ENCODE data around the gene MYO10.
"Not testable (repeated sequence)": the region's sequence is repeated elsewhere in the genome, so short reads cannot be mapped to it uniquely, and the experiment has no call there.

Gene MYO10

GRCh38 chr5:16936150-16936988, at the start of gene MYO10:
Gene MYO10, minus strand, starts transcription at chr5:16936288. Its CDS starts 480 bp downstream, at chr5:16935808.
- Mint-ChIP-seq H3K4me1 (peaks cover 17% of the 10 kb centered on the region), H3K36me3 (no peaks in the 10 kb centered on the region), H3K27ac (no peak within 1 kb of the TSS), H3K27me3 (peaks cover 56% of the 10 kb centered on the region), H3K9me3 (no peaks in the 10 kb centered on the region), H3K4me3 (peak within 1 kb of the TSS; percentile 81)

- not testable (repeated sequence) for H3K4me3 Mint-ChIP-seq, H3K36me3 Mint-ChIP-seq, H3K27ac Mint-ChIP-seq, H3K4me1 Mint-ChIP-seq, H3K27me3 Mint-ChIP-seq, H3K9me3 Mint-ChIP-seq
These were observed 49.2 kb upstream of the MYO10 start for GRCh38 chr5:16985304-16985703.

GRCh38 chr5:16983972-16984371, 47.9 kb upstream of the MYO10 start:
- no peak overlapping the region for H3K27ac Mint-ChIP-seq
- no peaks in the 10 kb centered on the region for H3K27me3 Mint-ChIP-seq
- H3K36me3 Mint-ChIP-seq = no peaks in the 10 kb centered on the region
- no peak overlapping the region for H3K4me3 Mint-ChIP-seq
- no peaks in the 10 kb centered on the region for H3K4me1 Mint-ChIP-seq
- H3K9me3 Mint-ChIP-seq = no peaks in the 10 kb centered on the region

- no peaks in the 10 kb centered on the region for H3K4me1 Mint-ChIP-seq
- no peak overlapping the region for H3K4me3 Mint-ChIP-seq
- no peak overlapping the region for H3K27ac Mint-ChIP-seq
- H3K9me3 Mint-ChIP-seq = no peaks in the 10 kb centered on the region
- no peaks in the 10 kb centered on the region for H3K27me3 Mint-ChIP-seq
- H3K36me3 Mint-ChIP-seq = no peaks in the 10 kb centered on the region
These were observed 47.0 kb upstream of the MYO10 start for GRCh38 chr5:16983022-16983639.

GRCh38 chr5:16981700-16982099, 45.6 kb upstream of the MYO10 start:
- Mint-ChIP-seq H3K27ac (no peak overlapping the region), H3K4me1 (no peaks in the 10 kb centered on the region), H3K4me3 (no peak overlapping the region), H3K36me3 (no peaks in the 10 kb centered on the region), H3K9me3 (no peaks in the 10 kb centered on the region), H3K27me3 (peaks cover 3% of the 10 kb centered on the region)

- H3K36me3 Mint-ChIP-seq = no peaks in the 10 kb centered on the region
- H3K4me3 Mint-ChIP-seq = no peak overlapping the region
- H3K9me3 Mint-ChIP-seq = no peaks in the 10 kb centered on the region
These were observed 44.9 kb upstream of the MYO10 start for GRCh38 chr5:16980983-16981382.

GRCh38 chr5:16978296-16978695, 42.2 kb upstream of the MYO10 start:
- H3K27me3 Mint-ChIP-seq = peaks cover 3% of the 10 kb centered on the region
- no peaks in the 10 kb centered on the region for H3K9me3 Mint-ChIP-seq
- H3K36me3 Mint-ChIP-seq = no peaks in the 10 kb centered on the region
- no peaks in the 10 kb centered on the region for H3K4me1 Mint-ChIP-seq
- H3K27ac Mint-ChIP-seq = no peak overlapping the region
- no peak overlapping the region for H3K4me3 Mint-ChIP-seq

More at GRCh38 chr5:16980983-16981382, 44.9 kb upstream of the MYO10 start:
- no peaks in the 10 kb centered on the region for H3K4me1 Mint-ChIP-seq
- no peak overlapping the region for H3K27ac Mint-ChIP-seq
- H3K27me3 Mint-ChIP-seq = peaks cover 3% of the 10 kb centered on the region

- H3K4me1 Mint-ChIP-seq = no peaks in the 10 kb centered on the region
- H3K27ac Mint-ChIP-seq = no peak overlapping the region
- no peaks in the 10 kb centered on the region for H3K9me3 Mint-ChIP-seq
- no peak overlapping the region for H3K4me3 Mint-ChIP-seq
- peaks cover 3% of the 10 kb centered on the region for H3K27me3 Mint-ChIP-seq
- H3K36me3 Mint-ChIP-seq = no peaks in the 10 kb centered on the region
These were observed 40.5 kb upstream of the MYO10 start for GRCh38 chr5:16976625-16977008.

- Mint-ChIP-seq H3K9me3 (no peaks in the 10 kb centered on the region), H3K36me3 (no peaks in the 10 kb centered on the region), H3K27me3 (peaks cover 3% of the 10 kb centered on the region), H3K27ac (no peak overlapping the region), H3K4me3 (no peak overlapping the region), H3K4me1 (no peaks in the 10 kb centered on the region)
These were observed 40.0 kb upstream of the MYO10 start for GRCh38 chr5:16975950-16976624.

- H3K4me3 Mint-ChIP-seq = no peak overlapping the region
- no peaks in the 10 kb centered on the region for H3K36me3 Mint-ChIP-seq
- no peaks in the 10 kb centered on the region for H3K9me3 Mint-ChIP-seq
- peaks cover 3% of the 10 kb centered on the region for H3K27me3 Mint-ChIP-seq
- H3K27ac Mint-ChIP-seq = no peak overlapping the region
- no peaks in the 10 kb centered on the region for H3K4me1 Mint-ChIP-seq
These were observed 38.9 kb upstream of the MYO10 start for GRCh38 chr5:16974981-16975380.

- H3K27ac Mint-ChIP-seq = no peak overlapping the region
- no peaks in the 10 kb centered on the region for H3K27me3 Mint-ChIP-seq
- no peak overlapping the region for H3K4me3 Mint-ChIP-seq
- no peaks in the 10 kb centered on the region for H3K9me3 Mint-ChIP-seq
- H3K4me1 Mint-ChIP-seq = no peaks in the 10 kb centered on the region
- H3K36me3 Mint-ChIP-seq = no peaks in the 10 kb centered on the region
These were observed 34.7 kb upstream of the MYO10 start for GRCh38 chr5:16970826-16971225.

- no peak overlapping the region for H3K4me3 Mint-ChIP-seq
- H3K27ac Mint-ChIP-seq = no peak overlapping the region
- H3K4me1 Mint-ChIP-seq = no peaks in the 10 kb centered on the region
- H3K27me3 Mint-ChIP-seq = no peaks in the 10 kb centered on the region
- H3K36me3 Mint-ChIP-seq = no peaks in the 10 kb centered on the region
- H3K9me3 Mint-ChIP-seq = no peaks in the 10 kb centered on the region
These were observed 34.2 kb upstream of the MYO10 start for GRCh38 chr5:16970260-16970659.

- H3K27me3 Mint-ChIP-seq = no peaks in the 10 kb centered on the region
- H3K36me3 Mint-ChIP-seq = no peaks in the 10 kb centered on the region
- no peaks in the 10 kb centered on the region for H3K4me1 Mint-ChIP-seq
- no peak overlapping the region for H3K4me3 Mint-ChIP-seq
- H3K9me3 Mint-ChIP-seq = no peaks in the 10 kb centered on the region
- no peak overlapping the region for H3K27ac Mint-ChIP-seq
These were observed 29.5 kb upstream of the MYO10 start for GRCh38 chr5:16965581-16965980.

- H3K4me1 Mint-ChIP-seq = no peaks in the 10 kb centered on the region
- H3K4me3 Mint-ChIP-seq = no peak overlapping the region
- H3K9me3 Mint-ChIP-seq = no peaks in the 10 kb centered on the region
- no peaks in the 10 kb centered on the region for H3K36me3 Mint-ChIP-seq
- no peaks in the 10 kb centered on the region for H3K27me3 Mint-ChIP-seq
- H3K27ac Mint-ChIP-seq = no peak overlapping the region
These were observed 27.7 kb upstream of the MYO10 start for GRCh38 chr5:16963821-16964220.

- Mint-ChIP-seq H3K27ac (no peak overlapping the region), H3K4me1 (no peaks in the 10 kb centered on the region), H3K4me3 (no peak overlapping the region), H3K27me3 (no peaks in the 10 kb centered on the region), H3K36me3 (no peaks in the 10 kb centered on the region), H3K9me3 (no peaks in the 10 kb centered on the region)
These were observed 25.0 kb upstream of the MYO10 start for GRCh38 chr5:16961131-16961530.
